HepG2 (cell line): Measurements from ENCODE around the gene AP2A2. TPM values are rescaled to one million over a fixed set of nuclear protein-coding genes. Genes with fewer than 3 reads are reported as not detected.

Source experiments
- ATAC-seq: fragments of 200-7000 bp; cut with Tn5 transposase; 3 replicates; pipeline ENCODE4 v1.9.1; 2020; ENCODE audit warnings: mild to moderate bottlenecking, moderate library complexity
- BruUV-seq: library from RNA; stranded (reverse); fragments of 400-500 nt; replicated peaks from 2 replicates; lab custom pipeline; 2021; lab: Mats Ljungman, UMichigan
- CTCF ChIA-PET: fragments of 300-600 bp; formaldehyde crosslinking; extraction: SDS; loops from one replicate; lab custom pipeline; 2021; ENCODE audit warnings: low total read pairs, inconsistent platforms, low intra/inter-chr PET ratio; lab: Yijun Ruan, JAX
- POLR2A ChIA-PET: fragments of 350-600 bp; sonication (Branson Sonifier 250); formaldehyde crosslinking; loops from one replicate; lab custom pipeline; 2020; ENCODE audit warnings: antibody characterized with exemption, inconsistent platforms; lab: Yijun Ruan, JAX
- DNase-seq: peaks from one replicate; pipeline ENCODE4 v3.0.0-alpha.2; 2015; ENCODE audit warnings: low spot score
- FAIRE-seq: peaks from 3 replicates; lab custom pipeline; 2011; peaks lifted over from hg19 to GRCh38; lab: Jason Lieb, UNC
- H2AFZ ChIP-seq: one replicate; pipeline ENCODE4 v1.6.1; 2011; ENCODE audit warnings: low read length, inconsistent platforms
- H3K27ac ChIP-seq: fragments of 300-600 bp; 3 replicates; pipeline ENCODE4 v1.8.0; 2011; ENCODE audit warnings: mixed run types, mild to moderate bottlenecking, mixed read lengths, low read length, inconsistent platforms; ENCODE audit not compliant: insufficient read depth; ENCODE audit errors: extremely low read length
- H3K27me3 ChIP-seq, 2 experiments: fragments of 200-600 bp in 1 of 2; 2 replicates in 1 of 2; 3 replicates in 1 of 2; pipeline versions ENCODE4 v1.6.0 to v1.8.0; 2011; ENCODE audit warnings: low read length in 2 of 2, mild to moderate bottlenecking in 2 of 2, moderate library complexity in 2 of 2, inconsistent platforms in 1 of 2; ENCODE audit not compliant: insufficient read depth in 2 of 2, control insufficient read depth in 1 of 2
- H3K36me3 ChIP-seq, 2 experiments: fragments of 200-600 bp in 1 of 2; replicated peaks in 1 of 2; 2 replicates in 1 of 2; 3 replicates in 1 of 2; pipeline versions ENCODE4 v1.5.1 to v1.8.0; 2011; ENCODE audit warnings: low read length in 2 of 2, inconsistent platforms in 1 of 2; ENCODE audit not compliant: insufficient read depth in 2 of 2, control insufficient read depth in 1 of 2
- H3K4me1 ChIP-seq: 2 replicates; pipeline ENCODE4 v1.5.1; 2012; ENCODE audit warnings: low read length, inconsistent platforms; ENCODE audit not compliant: insufficient read depth
- H3K4me2 ChIP-seq: 2 replicates; pipeline ENCODE4 v1.6.0; 2011; ENCODE audit warnings: low read depth, low read length, inconsistent platforms
- H3K4me3 ChIP-seq, 3 experiments: fragments of 200-600 bp in 1 of 3; sonication (generic), shearing (Covaris generic) in 1 of 3; replicated peaks in 1 of 3; 2 replicates each; pipeline ENCODE4 v1.5.1; 2011 to 2016; ENCODE audit warnings: low read length in 3 of 3, inconsistent platforms in 2 of 3, low read depth in 2 of 3, mild to moderate bottlenecking in 2 of 3, control low read depth in 1 of 3, mixed read lengths in 1 of 3; ENCODE audit not compliant: insufficient read depth in 1 of 3
- H3K79me2 ChIP-seq: one replicate; pipeline ENCODE4 v1.6.1; 2011; ENCODE audit warnings: low read length, inconsistent platforms; ENCODE audit not compliant: insufficient read depth
- H3K9ac ChIP-seq: 2 replicates; pipeline ENCODE4 v1.6.0; 2011; ENCODE audit warnings: mild to moderate bottlenecking, low read depth, low read length, inconsistent platforms; ENCODE audit not compliant: insufficient read depth
- H3K9me3 ChIP-seq: 2 replicates; pipeline ENCODE4 v1.5.1; 2012; ENCODE audit warnings: mild to moderate bottlenecking, low read length
- H4K20me1 ChIP-seq: 2 replicates; pipeline ENCODE4 v1.6.0; 2011; ENCODE audit warnings: inconsistent platforms, mild to moderate bottlenecking, low read length, moderate library complexity; ENCODE audit not compliant: insufficient read depth
- ARNT2 ChIP-seq: sonication (generic); formaldehyde crosslinking; IDR thresholded peaks from 2 replicates; pipeline ENCODE4 v1.8.0; 2022; ENCODE audit warnings: mild to moderate bottlenecking, low read depth, missing genetic modification reagents, moderate library complexity
- MYC ChIP-seq: sonication (generic); formaldehyde crosslinking; IDR thresholded peaks from 2 replicates; pipeline ENCODE4 v1.9.0; 2021; ENCODE audit warnings: missing genetic modification reagents, borderline replicate concordance
- MYNN ChIP-seq: sonication (generic); formaldehyde crosslinking; IDR thresholded peaks from 2 replicates; pipeline ENCODE4 v1.4.0; 2020; ENCODE audit warnings: mild to moderate bottlenecking, low read depth, missing genetic modification reagents
- POGZ ChIP-seq: sonication (generic); formaldehyde crosslinking; IDR thresholded peaks from 2 replicates; pipeline ENCODE4 v1.4.0; 2020; ENCODE audit warnings: mild to moderate bottlenecking, missing genetic modification reagents
- REPIN1 ChIP-seq: sonication (generic); formaldehyde crosslinking; IDR thresholded peaks from 2 replicates; pipeline ENCODE4 v1.8.0; 2022; ENCODE audit warnings: missing genetic modification reagents, low read depth, mild to moderate bottlenecking, borderline replicate concordance
- ZBTB39 ChIP-seq: sonication (generic); formaldehyde crosslinking; IDR thresholded peaks from 2 replicates; pipeline ENCODE4 v1.5.0; 2020; ENCODE audit warnings: missing genetic modification reagents
- ZNF224 ChIP-seq: sonication (generic); formaldehyde crosslinking; IDR thresholded peaks from 2 replicates; pipeline ENCODE4 v1.5.0; 2020; ENCODE audit warnings: mild to moderate bottlenecking, missing genetic modification reagents
- ZNF44 ChIP-seq: sonication (generic); formaldehyde crosslinking; IDR thresholded peaks from 2 replicates; pipeline ENCODE4 v1.5.1; 2020; ENCODE audit warnings: mild to moderate bottlenecking, missing genetic modification reagents
- ZNF691 ChIP-seq: sonication (generic); formaldehyde crosslinking; IDR thresholded peaks from 2 replicates; pipeline ENCODE4 v1.4.0; 2020; ENCODE audit warnings: missing genetic modification reagents, low read depth, mild to moderate bottlenecking, borderline replicate concordance
- WGBS: methylation state at CpG from one replicate; pipeline ENCODE4 v1.1.6; 2017; ENCODE audit warnings: low lambda C conversion rate; 5-methylcytosine and 5-hydroxymethylcytosine counted together
- in situ Hi-C: cut with HindIII; loops from 2 replicates; pipeline ENCODE4 v1.10.0; 2017; ENCODE audit warnings: low pct_unique_long_range_greater_than_20kb; ENCODE audit not compliant: extremely low pct_ligation_motif_present
- intact Hi-C: fragments of 100-400 bp; cut with micrococcal nuclease; formaldehyde crosslinking; loops from one replicate; pipeline ENCODE4 v1.10.0; 2022; ENCODE audit not compliant: unreplicated experiment
- polyA plus RNA-seq, 8 experiments: library from polyadenylated mRNA; depleted of rRNA in 3 of 8; stranded (reverse) in 7 of 8; unstranded in 1 of 8; fragments of >200 nt; fragmentation: Illumina TruSeq in 4 of 8; extraction: Trizol in 4 of 8; gene quantifications; 2 replicates each; pipeline versions ENCODE4 v1.2.1 to v1.2.3, GENCODE V29; 2011 to 2016; ENCODE audit warnings: low read depth in 4 of 8, missing spikeins in 1 of 8, mixed read lengths in 1 of 8; ENCODE audit not compliant: insufficient read depth in 1 of 8
- total RNA-seq, 5 experiments: library from RNA; depleted of rRNA; stranded (reverse); fragments of >200 nt; fragmentation: Illumina TruSeq; extraction: Trizol; gene quantifications; 2 replicates each; pipeline ENCODE4 v1.2.3, GENCODE V29; 2016; ENCODE audit warnings: low read depth in 1 of 5

Gene AP2A2
- total and polyA plus RNA-seq, 2 of the 13 experiments (the other 11 are each of a cell fraction or from before 2014, with no cell fraction given) = 25.7 to 75.7 TPM

GRCh38 chr11:1039481-1040427, 114.1 kb downstream of the AP2A2 start:
- Histone ChIP-seq H3K36me3 (no peaks in the 10 kb centered on the region), H3K27me3 (peaks cover 26 to 94% of the 10 kb centered on the region in 2 experiments; a peak in 4 of 5 replicates), H3K4me3 (no peak overlapping the region), H3K4me2 (no peak overlapping the region), H2AFZ (no peak overlapping the region), H3K79me2 (no peaks in the 10 kb centered on the region), H4K20me1 (no peaks in the 10 kb centered on the region), H3K27ac (no peak overlapping the region), H3K9me3 (no peaks in the 10 kb centered on the region), H3K4me1 (peaks cover 9% of the 10 kb centered on the region), H3K9ac (no peak overlapping the region)
- ATAC-seq (no peak; the same call in 2 of the 3 replicates), DNase-seq (no peak), FAIRE-seq (no peak)
- ChIA-PET POLR2A (no interaction called here), CTCF (no interaction called here)
- WGBS = 42% methylated on average over 10 of the region's 32 CpGs
- in situ Hi-C loops = no loop called here
- no peak for TF ChIP-seq ZNF44 (CRISPR knock-in tag)
- TF ChIP-seq REPIN1 (CRISPR knock-in tag) = no peak
- no peak for TF ChIP-seq ARNT2 (CRISPR knock-in tag)
- TF ChIP-seq POGZ (CRISPR knock-in tag) = no peak
- TF ChIP-seq ZBTB39 (CRISPR knock-in tag) = no peak
- TF ChIP-seq ZNF691 (CRISPR knock-in tag) = no peak
- no peak for TF ChIP-seq MYNN (CRISPR knock-in tag)
- TF ChIP-seq ZNF224 (CRISPR knock-in tag) = no peak
- TF ChIP-seq MYC (CRISPR knock-in tag) = no peak
- intact Hi-C loops = no loop called here
- no TSS peak for BruUV-seq
